GM10266 (cell line): ENCODE measurements around the gene NPPB.

Source experiments
- DNase-seq: peaks from one replicate; pipeline ENCODE4 v3.0.0; 2012; ENCODE audit errors: extremely low spot score
- CTCF ChIP-seq: IDR thresholded peaks from 2 replicates; pipeline ENCODE4 v1.5.1; 2012; ENCODE audit warnings: mild to moderate bottlenecking, low read depth; ENCODE audit not compliant: control insufficient read depth, insufficient read depth; ENCODE audit errors: missing control alignments

NPPB gene

GRCh38 chr1:11880181-11880575 lies 21.4 kb upstream of the NPPB start:
- DNase-seq: no peak

DNA sequence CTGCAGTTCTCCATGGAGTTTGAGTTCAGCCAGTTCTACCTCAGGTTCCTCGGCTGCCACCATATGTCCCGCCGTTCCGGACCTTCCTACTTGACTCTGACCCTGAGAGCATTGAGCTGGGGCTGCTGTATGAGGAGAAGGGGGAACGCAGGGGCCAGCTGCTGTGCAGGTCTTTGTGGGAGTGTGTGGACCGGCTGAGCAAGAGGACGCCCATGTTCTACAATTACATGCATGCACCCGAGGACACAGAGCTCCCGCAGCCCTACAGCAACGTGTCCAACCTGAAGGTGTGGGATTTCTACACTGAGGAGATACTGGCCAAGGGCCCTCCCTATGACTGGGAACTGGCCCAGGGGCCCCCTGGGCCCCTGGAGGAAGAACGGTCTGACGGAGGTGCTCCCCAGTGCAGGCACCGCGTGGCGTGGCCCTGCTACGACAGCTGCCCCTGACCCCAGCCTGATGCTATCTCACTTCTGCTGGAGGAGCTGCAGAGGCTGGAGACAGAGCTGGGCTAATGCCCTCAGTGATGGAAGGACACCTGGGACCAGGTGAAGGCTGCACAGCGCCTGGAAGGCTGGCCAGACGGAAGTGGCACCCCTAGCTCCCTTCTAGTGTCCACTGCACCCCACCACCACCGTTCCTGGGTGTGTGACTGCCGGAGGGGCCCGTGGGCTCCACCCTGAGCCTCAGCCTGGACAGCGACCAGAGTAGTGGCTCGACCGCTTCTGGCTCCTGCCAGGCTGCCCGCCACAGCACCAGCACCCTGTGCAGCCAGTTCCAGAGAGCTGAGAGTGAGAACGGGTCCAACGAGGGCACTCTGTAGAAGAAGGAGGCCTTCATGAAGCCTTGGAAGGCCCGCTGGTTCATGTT lies 20.8 kb upstream of the NPPB start:
- TF ChIP-seq CTCF: no peak
- no peak for DNase-seq

More at GRCh38 chr1:11880181-11880575, 21.4 kb upstream of the NPPB start:
- no peak for TF ChIP-seq CTCF

- no peak for DNase-seq
- TF ChIP-seq CTCF: no peak
Observed at GRCh38 chr1:11878891-11879190, 20.1 kb upstream of the NPPB start.

DNA sequence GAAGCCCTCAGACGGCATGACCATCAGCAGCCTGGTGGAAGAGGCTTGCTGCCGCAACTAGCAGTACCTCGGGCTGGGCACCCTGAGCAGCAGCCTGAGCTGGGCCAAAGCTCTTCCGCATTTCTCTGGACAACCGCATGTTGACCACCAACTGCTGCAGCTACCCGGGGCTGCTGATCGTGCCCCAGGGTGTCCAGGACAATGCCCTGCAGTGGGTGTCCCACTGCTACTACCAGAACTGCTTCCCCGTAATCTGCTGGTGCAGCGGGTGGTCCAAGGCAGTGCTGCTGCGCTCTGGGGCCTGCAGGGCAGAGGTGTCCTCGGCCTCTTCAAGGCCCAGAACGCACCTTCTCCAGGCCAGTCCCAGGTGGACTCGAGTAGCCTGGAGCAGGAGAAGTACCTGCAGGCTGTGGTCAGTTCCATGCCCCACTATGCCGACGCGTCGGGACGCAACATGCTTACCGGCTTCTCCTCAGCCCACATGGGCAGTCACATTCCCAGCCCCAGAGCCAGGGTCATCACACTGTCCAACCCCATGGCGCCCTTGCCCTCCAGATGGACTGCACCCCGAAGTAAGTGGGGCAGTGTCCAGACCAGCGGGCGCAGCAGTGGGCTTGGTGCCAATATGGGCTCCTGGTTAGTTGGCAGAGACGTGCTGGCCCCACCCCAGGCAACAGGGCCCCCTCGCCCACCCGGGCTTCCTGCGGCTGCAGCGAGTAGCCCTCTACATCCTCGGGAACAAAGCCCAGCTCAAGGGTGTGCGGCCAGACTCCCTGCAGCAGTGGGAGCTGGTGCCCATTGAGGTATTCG lies 19.5 kb upstream of the NPPB start:
- DNase-seq: no peak
- no peak for TF ChIP-seq CTCF

DNA sequence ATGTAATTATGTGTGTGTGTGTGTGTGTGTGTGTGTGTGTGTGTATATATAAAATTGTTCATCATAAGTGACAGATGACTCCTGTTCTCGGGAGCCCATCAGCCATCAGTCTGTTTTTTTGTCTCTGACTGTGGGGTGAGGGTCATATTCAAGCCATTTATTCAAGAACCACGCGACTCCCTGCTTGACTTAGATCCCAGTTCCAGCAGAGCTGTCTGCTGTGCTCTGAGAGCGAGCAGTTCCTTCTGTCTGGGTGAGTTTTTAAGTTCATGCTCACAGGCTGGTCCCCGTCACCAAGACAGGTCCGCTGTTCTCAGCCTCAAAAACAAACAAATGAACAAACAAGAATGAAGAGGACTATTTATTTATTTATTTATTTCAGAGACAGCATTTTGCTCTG lies 18.3 kb upstream of the NPPB start:
- TF ChIP-seq CTCF: no peak
- no peak for DNase-seq

DNA sequence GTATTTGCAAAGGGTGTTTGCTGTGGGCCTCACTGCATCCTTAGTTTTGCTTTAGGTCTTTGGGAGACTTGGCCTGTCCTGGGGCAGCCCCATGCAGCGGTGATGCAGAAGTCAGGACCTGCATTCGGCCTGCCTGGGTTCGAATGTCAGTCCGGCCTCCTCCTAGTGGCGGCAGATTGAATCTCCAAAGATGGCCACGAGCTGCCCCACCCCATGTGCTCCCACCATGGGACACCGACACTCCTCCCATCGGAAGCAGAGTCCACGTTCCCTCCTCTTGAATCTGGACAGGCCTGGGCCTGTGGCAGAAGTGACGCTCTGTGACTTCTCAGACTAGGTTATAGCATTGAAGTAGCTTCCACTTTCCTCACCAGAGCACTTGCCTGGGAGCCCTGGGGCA lies 16.3 kb upstream of the NPPB start:
- no peak for TF ChIP-seq CTCF
- no peak for DNase-seq

- TF ChIP-seq CTCF: no peak
- DNase-seq: no peak
Observed at GRCh38 chr1:11874624-11875023, 15.9 kb upstream of the NPPB start.
